Fibroblast of lung (primary cell): ENCODE results near the gene HSF5. TPM values are rescaled to one million over a fixed set of nuclear protein-coding genes. Genes with fewer than 3 reads are reported as not detected.

Experiments
- DNase-seq, 2 donors: peaks; one replicate each; pipeline versions ENCODE4 v3.0.0 to v3.0.0-alpha.2; 2010; ENCODE audit warnings: low read depth in 2 of 2
- H2AFZ ChIP-seq: 2 replicates; pipeline ENCODE4 v1.5.1; 2012; ENCODE audit warnings: low read length, control low read depth, inconsistent platforms
- H3K27ac ChIP-seq: 2 replicates; pipeline ENCODE4 v1.5.1; 2011; ENCODE audit warnings: low read length, control low read depth; ENCODE audit not compliant: insufficient read depth
- H3K27me3 ChIP-seq: 2 replicates; pipeline ENCODE4 v1.5.1; 2011; ENCODE audit warnings: mild to moderate bottlenecking, low read length; ENCODE audit not compliant: control insufficient read depth, insufficient read depth
- H3K36me3 ChIP-seq: 2 replicates; pipeline ENCODE4 v1.5.1; 2011; ENCODE audit warnings: low read length; ENCODE audit not compliant: control insufficient read depth, insufficient read depth
- H3K4me1 ChIP-seq: 2 replicates; pipeline ENCODE4 v1.5.1; 2011; ENCODE audit warnings: low read length; ENCODE audit not compliant: control insufficient read depth, insufficient read depth; ENCODE audit errors: extremely low read depth
- H3K4me2 ChIP-seq: 2 replicates; pipeline ENCODE4 v1.5.1; 2011; ENCODE audit warnings: low read length, control low read depth; ENCODE audit not compliant: insufficient read depth; ENCODE audit errors: extremely low read depth
- H3K4me3 ChIP-seq, 4 experiments: fragments of 200-600 bp in 1 of 4; sonication (generic) in 1 of 4; replicated peaks in 1 of 4; 2 replicates each; pipeline ENCODE4 v1.5.1; 2011 to 2016; ENCODE audit warnings: low read length in 4 of 4, low read depth in 3 of 4, mild to moderate bottlenecking in 3 of 4, control low read depth in 2 of 4, inconsistent platforms in 1 of 4, mixed read lengths in 1 of 4; ENCODE audit not compliant: insufficient read depth in 1 of 4; ENCODE audit errors: control extremely low read depth in 1 of 4
- H3K79me2 ChIP-seq: 2 replicates; pipeline ENCODE4 v1.5.1; 2012; ENCODE audit warnings: mild to moderate bottlenecking, low read length, inconsistent platforms; ENCODE audit not compliant: control insufficient read depth, insufficient read depth
- H3K9ac ChIP-seq: 2 replicates; pipeline ENCODE4 v1.5.1; 2011; ENCODE audit warnings: mild to moderate bottlenecking, low read length, control low read depth; ENCODE audit not compliant: insufficient read depth
- H3K9me3 ChIP-seq: 2 replicates; pipeline ENCODE4 v1.5.1; 2012; ENCODE audit warnings: low read depth, low read length; ENCODE audit not compliant: control insufficient read depth, insufficient read depth
- H4K20me1 ChIP-seq: 2 replicates; pipeline ENCODE4 v1.5.1; 2011; ENCODE audit warnings: low read length; ENCODE audit not compliant: control insufficient read depth, insufficient read depth; ENCODE audit errors: extremely low read depth
- CTCF ChIP-seq, 2 donors: IDR thresholded peaks in 1 of 2; conservative IDR thresholded peaks in 1 of 2; 1 replicate in 1 of 2; 2 replicates in 1 of 2; pipeline ENCODE4 v1.5.1; 2011 to 2012; ENCODE audit warnings: low read length in 2 of 2, control low read depth in 1 of 2, inconsistent platforms in 1 of 2, low read depth in 1 of 2, mild to moderate bottlenecking in 1 of 2
- EZH2 ChIP-seq: IDR thresholded peaks from 2 replicates; pipeline ENCODE4 v1.5.1; 2012; ENCODE audit warnings: low read length, control low read depth, mild to moderate bottlenecking; ENCODE audit errors: missing control alignments
- polyA plus RNA-seq, 2 donors: library from polyadenylated mRNA; depleted of rRNA in 1 of 2; stranded (reverse) in 1 of 2; unstranded in 1 of 2; fragments of >200 nt; gene quantifications; 2 replicates each; pipeline ENCODE4 v1.2.1, GENCODE V29; 2011 to 2012; ENCODE audit warnings: missing spikeins in 1 of 2
- total RNA-seq: library from RNA; depleted of rRNA; stranded (reverse); fragments of >200 nt; gene quantifications from 2 replicates; pipeline ENCODE4 v1.2.1, GENCODE V29; 2014

HSF5 gene
- total and polyA plus RNA-seq, 2 donors (not counting 1 experiment from before 2014, with no cell fraction given): under 0.01 TPM; not detected in 1

- H3K79me2 ChIP-seq: no peaks in the 10 kb centered on the region
- no peak overlapping the region for H3K4me2 ChIP-seq
- no peak overlapping the region for H3K9ac ChIP-seq
- H3K27me3 ChIP-seq: no peaks in the 10 kb centered on the region
- no peaks in the 10 kb centered on the region for H3K4me1 ChIP-seq
- H2AFZ ChIP-seq: no peak overlapping the region
- no peaks in the 10 kb centered on the region for H3K9me3 ChIP-seq
- no peak overlapping the region for H3K27ac ChIP-seq
- H4K20me1 ChIP-seq: no peaks in the 10 kb centered on the region
- TF ChIP-seq EZH2 (no peak), CTCF (conservative IDR thresholded peaks at IDR 0.05 in 1 of 2, IDR thresholded peaks at IDR 0.05 in 1 of 2; ENCODE audit: low read depth in 1 of 2, low read length in 2 of 2) (no peak)
- no peaks in the 10 kb centered on the region for H3K36me3 ChIP-seq
- DNase-seq: no peak
- no peak overlapping the region for H3K4me3 ChIP-seq
Observed at GRCh38 chr17:58436805-58437239, 51.4 kb downstream of the HSF5 start.

GRCh38 chr17:58436245-58436644 is 52.0 kb downstream of the HSF5 start:
- Histone ChIP-seq H3K4me1 (no peaks in the 10 kb centered on the region), H3K79me2 (no peaks in the 10 kb centered on the region), H3K9ac (no peak overlapping the region), H3K4me3 (no peak overlapping the region), H3K27me3 (no peaks in the 10 kb centered on the region), H3K9me3 (no peaks in the 10 kb centered on the region), H3K27ac (no peak overlapping the region), H3K36me3 (no peaks in the 10 kb centered on the region), H2AFZ (no peak overlapping the region), H3K4me2 (no peak overlapping the region), H4K20me1 (no peaks in the 10 kb centered on the region)
- no peak for DNase-seq
- TF ChIP-seq CTCF (conservative IDR thresholded peaks at IDR 0.05 in 1 of 2, IDR thresholded peaks at IDR 0.05 in 1 of 2; ENCODE audit: low read depth in 1 of 2, low read length in 2 of 2) (no peak), EZH2 (no peak)

- Histone ChIP-seq H2AFZ (no peak overlapping the region), H3K4me3 (no peak overlapping the region), H3K9ac (no peak overlapping the region), H3K4me2 (no peak overlapping the region), H3K27me3 (no peaks in the 10 kb centered on the region), H4K20me1 (no peaks in the 10 kb centered on the region), H3K4me1 (no peaks in the 10 kb centered on the region), H3K36me3 (no peaks in the 10 kb centered on the region), H3K27ac (no peak overlapping the region), H3K9me3 (no peaks in the 10 kb centered on the region), H3K79me2 (no peaks in the 10 kb centered on the region)
- no peak for TF ChIP-seq EZH2
- no peak for DNase-seq
Observed at GRCh38 chr17:58432806-58433573, 55.2 kb downstream of the HSF5 start.
